WTC11 (cell line): Measurements from ENCODE around the gene NIN. TPM values are rescaled to one million over a fixed set of nuclear protein-coding genes. Genes with fewer than 3 reads are reported as not detected.
A peak's percentile ranks its signal among the peaks of the same experiment; 100 is the strongest.

Experiments
- ATAC-seq: fragments of 200-7000 bp; cut with Tn5 transposase; 2 replicates; pipeline ENCODE4 v1.10.0; 2021; ENCODE audit warnings: mild to moderate bottlenecking, moderate library complexity
- CTCF ChIA-PET: fragments of 300-600 bp; sonication (Branson Sonifier 250); formaldehyde crosslinking; loops from one replicate; lab custom pipeline; 2021; ENCODE audit warnings: antibody characterized with exemption; lab: Charles Lee
- POLR2A ChIA-PET: fragments of 350-600 bp; sonication (Branson Sonifier 250); formaldehyde crosslinking; loops from one replicate; lab custom pipeline; 2021; ENCODE audit warnings: antibody characterized with exemption; lab: Charles Lee
- DNase-seq: peaks from one replicate; pipeline ENCODE4 v3.0.0; 2021; ENCODE audit warnings: low spot score
- H3K27ac Mint-ChIP-seq: 2 replicates; pipeline ENCODE4 v1.8.0; 2021; ENCODE audit warnings: mixed read lengths
- H3K27me3 Mint-ChIP-seq: 2 replicates; pipeline ENCODE4 v1.8.0; 2021; ENCODE audit warnings: low read depth, mild to moderate bottlenecking, moderate library complexity, mixed read lengths
- H3K36me3 Mint-ChIP-seq: 2 replicates; pipeline ENCODE4 v1.8.0; 2021; ENCODE audit warnings: mixed read lengths
- H3K4me1 Mint-ChIP-seq: 2 replicates; pipeline ENCODE4 v1.8.0; 2022; ENCODE audit warnings: mixed read lengths
- H3K4me3 Mint-ChIP-seq: 2 replicates; pipeline ENCODE4 v1.8.0; 2021; ENCODE audit warnings: mild to moderate bottlenecking, moderate library complexity, mixed read lengths
- H3K9me3 Mint-ChIP-seq: 2 replicates; pipeline ENCODE4 v1.8.0; 2021; ENCODE audit warnings: mixed read lengths
- ELF4 ChIP-seq: sonication (generic); formaldehyde crosslinking; IDR thresholded peaks from 2 replicates; pipeline ENCODE4 v1.8.1; 2022; ENCODE audit warnings: low read depth, mild to moderate bottlenecking, moderate library complexity, missing genetic modification reagents
- FOXK1 ChIP-seq: sonication (generic); formaldehyde crosslinking; IDR thresholded peaks from 2 replicates; pipeline ENCODE4 v1.8.0; 2022; ENCODE audit warnings: mild to moderate bottlenecking, moderate library complexity, missing genetic modification reagents
- FOXP1 ChIP-seq: sonication (generic); formaldehyde crosslinking; IDR thresholded peaks from 2 replicates; pipeline ENCODE4 v1.8.0; 2022; ENCODE audit warnings: missing genetic modification reagents, mild to moderate bottlenecking, moderate library complexity, borderline replicate concordance
- GTF2I ChIP-seq: fragments of 250-450 bp; sonication (Bioruptor Pico); conservative IDR thresholded peaks from 2 replicates; pipeline ENCODE4 v1.4.0; 2021; ENCODE audit warnings: mild to moderate bottlenecking
- KAT7 ChIP-seq: sonication (generic); formaldehyde crosslinking; IDR thresholded peaks from 2 replicates; pipeline ENCODE4 v1.8.1; 2023; ENCODE audit warnings: missing genetic modification reagents, mild to moderate bottlenecking, borderline replicate concordance
- MXD4 ChIP-seq: fragments of 250-450 bp; sonication (Bioruptor Pico); IDR thresholded peaks from 2 replicates; pipeline ENCODE4 v1.8.0; 2021; ENCODE audit warnings: mild to moderate bottlenecking, moderate library complexity, borderline replicate concordance
- NFE2L1 ChIP-seq: sonication (generic); formaldehyde crosslinking; IDR thresholded peaks from 2 replicates; pipeline ENCODE4 v1.8.1; 2023; ENCODE audit warnings: missing genetic modification reagents
- NR2C2 ChIP-seq: sonication (generic); formaldehyde crosslinking; IDR thresholded peaks from 2 replicates; pipeline ENCODE4 v1.8.0; 2022; ENCODE audit warnings: mild to moderate bottlenecking, missing genetic modification reagents
- NR3C1 ChIP-seq: sonication (generic); formaldehyde crosslinking; conservative IDR thresholded peaks from 2 replicates; pipeline ENCODE4 v1.8.1; 2023; ENCODE audit warnings: low read depth, mild to moderate bottlenecking, missing genetic modification reagents
- PRRX2 ChIP-seq: fragments of 250-450 bp; sonication (Bioruptor Pico); IDR thresholded peaks from 2 replicates; pipeline ENCODE4 v1.8.0; 2021; ENCODE audit warnings: mild to moderate bottlenecking
- SMAD3 ChIP-seq: sonication (generic); formaldehyde crosslinking; IDR thresholded peaks from 2 replicates; pipeline ENCODE4 v1.8.0; 2022; ENCODE audit warnings: missing genetic modification reagents, mild to moderate bottlenecking, borderline replicate concordance
- SOX15 ChIP-seq: fragments of 250-450 bp; sonication (Bioruptor Pico); IDR thresholded peaks from 2 replicates; pipeline ENCODE4 v1.9.0; 2021; ENCODE audit warnings: mild to moderate bottlenecking
- STAT6 ChIP-seq: sonication (generic); formaldehyde crosslinking; conservative IDR thresholded peaks from 2 replicates; pipeline ENCODE4 v1.8.1; 2023; ENCODE audit warnings: mild to moderate bottlenecking, low read depth, missing genetic modification reagents, moderate library complexity
- TCF7 ChIP-seq: sonication (generic); formaldehyde crosslinking; IDR thresholded peaks from 2 replicates; pipeline ENCODE4 v1.8.0; 2022; ENCODE audit warnings: mild to moderate bottlenecking, low read depth, missing genetic modification reagents, moderate library complexity
- ZNF138 ChIP-seq: sonication (generic); formaldehyde crosslinking; conservative IDR thresholded peaks from 2 replicates; pipeline ENCODE4 v1.8.1; 2022; ENCODE audit warnings: mild to moderate bottlenecking, moderate library complexity, missing genetic modification reagents
- ZNF317 ChIP-seq: sonication (generic); formaldehyde crosslinking; IDR thresholded peaks from 2 replicates; pipeline ENCODE4 v1.8.1; 2023; ENCODE audit warnings: low read depth, mild to moderate bottlenecking, moderate library complexity, missing genetic modification reagents, borderline replicate concordance
- ZNF396 ChIP-seq: fragments of 250-450 bp; sonication (Bioruptor Pico); IDR thresholded peaks from 2 replicates; pipeline ENCODE4 v1.8.0; 2021; ENCODE audit warnings: mild to moderate bottlenecking, moderate library complexity, borderline replicate concordance
- total RNA-seq: library from RNA; stranded (reverse); gene quantifications from 3 replicates; pipeline ENCODE4 v1.2.3, GENCODE V29; 2021
- TF ChIP-seq, protein P1 (sequence below): sonication (generic); formaldehyde crosslinking; IDR thresholded peaks from 2 replicates; pipeline ENCODE4 v1.8.1; 2023; ENCODE audit warnings: mild to moderate bottlenecking, missing genetic modification reagents
- TF ChIP-seq, protein P2 (sequence below): sonication (generic); formaldehyde crosslinking; conservative IDR thresholded peaks from 2 replicates; pipeline ENCODE4 v1.8.1; 2022; ENCODE audit warnings: mild to moderate bottlenecking, missing genetic modification reagents
- TF ChIP-seq, protein P3 (sequence below): sonication (generic); formaldehyde crosslinking; IDR thresholded peaks from 2 replicates; pipeline ENCODE4 v1.8.1; 2022; ENCODE audit warnings: mild to moderate bottlenecking, missing genetic modification reagents, moderate library complexity, borderline replicate concordance
- TF ChIP-seq, protein P4 (sequence below): fragments of 250-450 bp; sonication (Bioruptor Pico); IDR thresholded peaks from 2 replicates; pipeline ENCODE4 v1.9.0; 2021; ENCODE audit warnings: mild to moderate bottlenecking, borderline replicate concordance

The NIN gene
- total RNA-seq, 1 experiment from 2014 or later, result 23.8 TPM

- DNase-seq (no peak), ATAC-seq (no peak; the same call in 1 of the 2 replicates)
- H3K27me3 Mint-ChIP-seq, result no peaks in the 10 kb centered on the region
- peaks cover 15% of the 10 kb centered on the region for H3K36me3 Mint-ChIP-seq
- peaks cover 14% of the 10 kb centered on the region for H3K9me3 Mint-ChIP-seq
- H3K4me3 Mint-ChIP-seq, result 0 out of 2 replicates have a peak overlapping the region, but pooled peaks have one; percentile 5
- CTCF ChIA-PET, result no interaction called here
- H3K4me1 Mint-ChIP-seq, result peaks cover 35% of the 10 kb centered on the region
- H3K27ac Mint-ChIP-seq, result peak overlapping the region; percentile 54
- TF ChIP-seq ZNF317 (CRISPR knock-in tag) (no peak), FOXP1 (no peak), ELF4 (CRISPR knock-in tag) (no peak), KAT7 (no peak)
- TF ChIP-seq, protein P1, sequence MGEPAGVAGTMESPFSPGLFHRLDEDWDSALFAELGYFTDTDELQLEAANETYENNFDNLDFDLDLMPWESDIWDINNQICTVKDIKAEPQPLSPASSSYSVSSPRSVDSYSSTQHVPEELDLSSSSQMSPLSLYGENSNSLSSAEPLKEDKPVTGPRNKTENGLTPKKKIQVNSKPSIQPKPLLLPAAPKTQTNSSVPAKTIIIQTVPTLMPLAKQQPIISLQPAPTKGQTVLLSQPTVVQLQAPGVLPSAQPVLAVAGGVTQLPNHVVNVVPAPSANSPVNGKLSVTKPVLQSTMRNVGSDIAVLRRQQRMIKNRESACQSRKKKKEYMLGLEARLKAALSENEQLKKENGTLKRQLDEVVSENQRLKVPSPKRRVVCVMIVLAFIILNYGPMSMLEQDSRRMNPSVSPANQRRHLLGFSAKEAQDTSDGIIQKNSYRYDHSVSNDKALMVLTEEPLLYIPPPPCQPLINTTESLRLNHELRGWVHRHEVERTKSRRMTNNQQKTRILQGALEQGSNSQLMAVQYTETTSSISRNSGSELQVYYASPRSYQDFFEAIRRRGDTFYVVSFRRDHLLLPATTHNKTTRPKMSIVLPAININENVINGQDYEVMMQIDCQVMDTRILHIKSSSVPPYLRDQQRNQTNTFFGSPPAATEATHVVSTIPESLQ (CRISPR knock-in tag), result no peak
- POLR2A ChIA-PET, result no interaction called here
Measured at GRCh38 chr14:50812856-50813543, 18.0 kb downstream of the NIN start.

DNA sequence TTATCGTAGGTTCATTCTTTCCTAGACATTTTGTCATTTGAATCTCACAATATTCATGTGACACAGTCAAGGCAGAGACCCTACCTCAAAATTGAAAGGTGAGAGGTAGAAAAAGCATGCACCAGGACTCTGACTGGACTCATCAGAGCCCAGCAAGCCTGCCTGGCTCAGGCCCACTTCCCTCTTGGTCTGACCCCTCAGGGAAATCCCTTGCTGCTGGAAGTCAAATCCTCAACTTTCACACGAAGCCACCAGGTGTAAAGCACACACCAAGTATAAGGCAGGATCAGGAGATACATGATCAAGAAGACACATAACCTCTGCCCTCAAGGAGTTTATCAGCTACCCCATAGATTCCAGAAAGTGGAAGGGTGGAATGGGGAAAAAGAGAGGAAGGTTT lies 18.8 kb downstream of the NIN start:
- CTCF ChIA-PET, result no interaction called here
- TF ChIP-seq NFE2L1 (CRISPR knock-in tag) (no peak), ZNF396 (CRISPR knock-in tag) (no peak), NR3C1 (CRISPR knock-in tag) (no peak), ZNF138 (CRISPR knock-in tag) (no peak), GTF2I (CRISPR knock-in tag) (no peak), FOXK1 (CRISPR knock-in tag) (no peak), NR2C2 (no peak), MXD4 (CRISPR knock-in tag) (no peak), SMAD3 (CRISPR knock-in tag) (no peak), STAT6 (no peak), SOX15 (CRISPR knock-in tag) (no peak), PRRX2 (CRISPR knock-in tag) (no peak), TCF7 (CRISPR knock-in tag) (no peak)
- TF ChIP-seq, protein P2, sequence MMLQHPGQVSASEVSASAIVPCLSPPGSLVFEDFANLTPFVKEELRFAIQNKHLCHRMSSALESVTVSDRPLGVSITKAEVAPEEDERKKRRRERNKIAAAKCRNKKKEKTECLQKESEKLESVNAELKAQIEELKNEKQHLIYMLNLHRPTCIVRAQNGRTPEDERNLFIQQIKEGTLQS (CRISPR knock-in tag), result no peak
- TF ChIP-seq, protein P3, sequence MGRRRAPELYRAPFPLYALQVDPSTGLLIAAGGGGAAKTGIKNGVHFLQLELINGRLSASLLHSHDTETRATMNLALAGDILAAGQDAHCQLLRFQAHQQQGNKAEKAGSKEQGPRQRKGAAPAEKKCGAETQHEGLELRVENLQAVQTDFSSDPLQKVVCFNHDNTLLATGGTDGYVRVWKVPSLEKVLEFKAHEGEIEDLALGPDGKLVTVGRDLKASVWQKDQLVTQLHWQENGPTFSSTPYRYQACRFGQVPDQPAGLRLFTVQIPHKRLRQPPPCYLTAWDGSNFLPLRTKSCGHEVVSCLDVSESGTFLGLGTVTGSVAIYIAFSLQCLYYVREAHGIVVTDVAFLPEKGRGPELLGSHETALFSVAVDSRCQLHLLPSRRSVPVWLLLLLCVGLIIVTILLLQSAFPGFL (CRISPR knock-in tag), result no peak
- TF ChIP-seq, protein P4, sequence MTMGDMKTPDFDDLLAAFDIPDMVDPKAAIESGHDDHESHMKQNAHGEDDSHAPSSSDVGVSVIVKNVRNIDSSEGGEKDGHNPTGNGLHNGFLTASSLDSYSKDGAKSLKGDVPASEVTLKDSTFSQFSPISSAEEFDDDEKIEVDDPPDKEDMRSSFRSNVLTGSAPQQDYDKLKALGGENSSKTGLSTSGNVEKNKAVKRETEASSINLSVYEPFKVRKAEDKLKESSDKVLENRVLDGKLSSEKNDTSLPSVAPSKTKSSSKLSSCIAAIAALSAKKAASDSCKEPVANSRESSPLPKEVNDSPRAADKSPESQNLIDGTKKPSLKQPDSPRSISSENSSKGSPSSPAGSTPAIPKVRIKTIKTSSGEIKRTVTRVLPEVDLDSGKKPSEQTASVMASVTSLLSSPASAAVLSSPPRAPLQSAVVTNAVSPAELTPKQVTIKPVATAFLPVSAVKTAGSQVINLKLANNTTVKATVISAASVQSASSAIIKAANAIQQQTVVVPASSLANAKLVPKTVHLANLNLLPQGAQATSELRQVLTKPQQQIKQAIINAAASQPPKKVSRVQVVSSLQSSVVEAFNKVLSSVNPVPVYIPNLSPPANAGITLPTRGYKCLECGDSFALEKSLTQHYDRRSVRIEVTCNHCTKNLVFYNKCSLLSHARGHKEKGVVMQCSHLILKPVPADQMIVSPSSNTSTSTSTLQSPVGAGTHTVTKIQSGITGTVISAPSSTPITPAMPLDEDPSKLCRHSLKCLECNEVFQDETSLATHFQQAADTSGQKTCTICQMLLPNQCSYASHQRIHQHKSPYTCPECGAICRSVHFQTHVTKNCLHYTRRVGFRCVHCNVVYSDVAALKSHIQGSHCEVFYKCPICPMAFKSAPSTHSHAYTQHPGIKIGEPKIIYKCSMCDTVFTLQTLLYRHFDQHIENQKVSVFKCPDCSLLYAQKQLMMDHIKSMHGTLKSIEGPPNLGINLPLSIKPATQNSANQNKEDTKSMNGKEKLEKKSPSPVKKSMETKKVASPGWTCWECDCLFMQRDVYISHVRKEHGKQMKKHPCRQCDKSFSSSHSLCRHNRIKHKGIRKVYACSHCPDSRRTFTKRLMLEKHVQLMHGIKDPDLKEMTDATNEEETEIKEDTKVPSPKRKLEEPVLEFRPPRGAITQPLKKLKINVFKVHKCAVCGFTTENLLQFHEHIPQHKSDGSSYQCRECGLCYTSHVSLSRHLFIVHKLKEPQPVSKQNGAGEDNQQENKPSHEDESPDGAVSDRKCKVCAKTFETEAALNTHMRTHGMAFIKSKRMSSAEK (CRISPR knock-in tag), result no peak
- peaks cover 14% of the 10 kb centered on the region for H3K9me3 Mint-ChIP-seq
- H3K4me3 Mint-ChIP-seq, result no peak overlapping the region
- POLR2A ChIA-PET, result no interaction called here
- H3K27me3 Mint-ChIP-seq, result no peaks in the 10 kb centered on the region
- ATAC-seq (no peak), DNase-seq (no peak)
- peaks cover 42% of the 10 kb centered on the region for H3K4me1 Mint-ChIP-seq
- peak overlapping the region; percentile 34; the same call in 1 of the 2 replicates for H3K27ac Mint-ChIP-seq
- H3K36me3 Mint-ChIP-seq, result peaks cover 15% of the 10 kb centered on the region
